OCI-LY1 (cell line): ENCODE results near the gene PIGU.

ENCODE experiments used
- CTCF ChIP-seq: fragments of 200-600 bp; sonication (generic), shearing (Covaris generic); IDR thresholded peaks from 2 replicates; pipeline ENCODE4 v1.5.1; 2017; ENCODE audit warnings: mild to moderate bottlenecking, antibody characterized with exemption, low read length, moderate library complexity, mixed read lengths
- EZH2 ChIP-seq: fragments of 200-600 bp; sonication (generic), shearing (Covaris generic); IDR thresholded peaks from 2 replicates; pipeline ENCODE4 v1.8.0; 2017; ENCODE audit warnings: borderline replicate concordance, mixed run types, mild to moderate bottlenecking, antibody characterized with exemption, low read length, moderate library complexity, mixed read lengths

GRCh38 chr20:34713194-34713943, 36.5 kb upstream of the PIGU start:
- TF ChIP-seq CTCF (no peak), EZH2 (no peak)
